ENCODE results near the gene SLFN12.

GRCh38 chr17:35423761-35424160 is 8.5 kb downstream of the SLFN12 start:
- TF ChIP-seq ZNF274 (IDR thresholded peaks at IDR 0.05; ENCODE audit: low read depth, low read length) (no peak), YY1 (IDR thresholded peaks at IDR 0.05; ENCODE audit: insufficient read depth, insufficient read length) (no peak)
